ENCODE measurements around the gene PCDHA8. TPM values are rescaled to one million over a fixed set of nuclear protein-coding genes. Genes with fewer than 3 reads are reported as not detected.

PCDHA8 gene
- polyA plus RNA-seq, 1 experiment, result 0.01 TPM

GRCh38 chr5:140855772-140856674 is 15.0 kb downstream of the PCDHA8 start, which contains the start of gene PCDHA10:
Gene PCDHA10 (plus strand): TSS chr5:140855897. CDS start chr5:140856049, 152 bp downstream.
- CTCF ChIA-PET, result no interaction called here
- H3K27me3 ChIP-seq (ENCODE audit: control insufficient read depth, insufficient read depth, low read length), result no peaks in the 10 kb centered on the region
- DNase-seq (ENCODE audit: low read depth, low spot score), result no peak
- POLR2A ChIA-PET, result no interaction called here
- H3K4me3 ChIP-seq (ENCODE audit: low read depth, low read length), result no peak within 1 kb of the TSS
- no peak within 1 kb of the TSS for H3K27ac ChIP-seq (ENCODE audit: low read depth, low read length)
- no peak for TF ChIP-seq CTCF (IDR thresholded peaks at IDR 0.05; ENCODE audit: low read depth, low read length)
- peaks cover 31% of the 10 kb centered on the region for H3K9me3 ChIP-seq (ENCODE audit: control insufficient read depth, insufficient read depth, low read length)

GRCh38 chr5:140857177-140857986 is 16.4 kb downstream of the PCDHA8 start:
- Histone ChIP-seq H3K4me3 (ENCODE audit: low read depth, low read length) (no peak overlapping the region), H3K27ac (ENCODE audit: low read depth, low read length) (no peak overlapping the region), H3K9me3 (ENCODE audit: control insufficient read depth, insufficient read depth, low read length) (peaks cover 40% of the 10 kb centered on the region), H3K27me3 (ENCODE audit: control insufficient read depth, insufficient read depth, low read length) (no peaks in the 10 kb centered on the region)
- TF ChIP-seq CTCF (IDR thresholded peaks at IDR 0.05; ENCODE audit: low read depth, low read length), result no peak
- DNase-seq (ENCODE audit: low read depth, low spot score), result no peak
- ChIA-PET POLR2A (no interaction called here), CTCF (no interaction called here)

- Histone ChIP-seq H3K9me3 (ENCODE audit: control insufficient read depth, insufficient read depth, low read length) (peaks cover 43% of the 10 kb centered on the region), H3K27me3 (ENCODE audit: control insufficient read depth, insufficient read depth, low read length) (no peaks in the 10 kb centered on the region), H3K4me3 (ENCODE audit: low read depth, low read length) (no peak overlapping the region), H3K27ac (ENCODE audit: low read depth, low read length) (no peak overlapping the region)
- no peak for DNase-seq (ENCODE audit: low read depth, low spot score)
- TF ChIP-seq CTCF (IDR thresholded peaks at IDR 0.05; ENCODE audit: low read depth, low read length), result no peak
- CTCF ChIA-PET, result no interaction called here
- POLR2A ChIA-PET, result no interaction called here
Observed at GRCh38 chr5:140857987-140858240, 16.9 kb downstream of the PCDHA8 start.

GRCh38 chr5:140862441-140863295 is 21.7 kb downstream of the PCDHA8 start:
- ChIA-PET CTCF (no interaction called here), POLR2A (no interaction called here)
- no peak overlapping the region for H3K4me3 ChIP-seq (ENCODE audit: low read depth, low read length)

More at GRCh38 chr5:140862441-140863295, 21.7 kb downstream of the PCDHA8 start:
- Histone ChIP-seq H3K9me3 (ENCODE audit: control insufficient read depth, insufficient read depth, low read length) (peaks cover 33% of the 10 kb centered on the region), H3K27me3 (ENCODE audit: control insufficient read depth, insufficient read depth, low read length) (no peaks in the 10 kb centered on the region), H3K27ac (ENCODE audit: low read depth, low read length) (no peak overlapping the region)
- no peak for DNase-seq (ENCODE audit: low read depth, low spot score)
- no peak for TF ChIP-seq CTCF (IDR thresholded peaks at IDR 0.05; ENCODE audit: low read depth, low read length)

All from AG04450 (cell line).